HepG2 (cell line): ENCODE measurements around the gene TMEM59. TPM values are rescaled to one million over a fixed set of nuclear protein-coding genes. Genes with fewer than 3 reads are reported as not detected.

Experiments used
- ATAC-seq: fragments of 200-7000 bp; cut with Tn5 transposase; 3 replicates; pipeline ENCODE4 v1.9.1; 2020; ENCODE audit warnings: mild to moderate bottlenecking, moderate library complexity
- BruUV-seq: library from RNA; stranded (reverse); fragments of 400-500 nt; replicated peaks from 2 replicates; lab custom pipeline; 2021; lab: Mats Ljungman, UMichigan
- CTCF ChIA-PET: fragments of 300-600 bp; formaldehyde crosslinking; extraction: SDS; loops from one replicate; lab custom pipeline; 2021; ENCODE audit warnings: low total read pairs, inconsistent platforms, low intra/inter-chr PET ratio; lab: Yijun Ruan, JAX
- POLR2A ChIA-PET: fragments of 350-600 bp; sonication (Branson Sonifier 250); formaldehyde crosslinking; loops from one replicate; lab custom pipeline; 2020; ENCODE audit warnings: antibody characterized with exemption, inconsistent platforms; lab: Yijun Ruan, JAX
- DNase-seq: peaks from one replicate; pipeline ENCODE4 v3.0.0-alpha.2; 2015; ENCODE audit warnings: low spot score
- FAIRE-seq: peaks from 3 replicates; lab custom pipeline; 2011; peaks lifted over from hg19 to GRCh38; lab: Jason Lieb, UNC
- H2AFZ ChIP-seq: one replicate; pipeline ENCODE4 v1.6.1; 2011; ENCODE audit warnings: low read length, inconsistent platforms
- H3K27ac ChIP-seq: fragments of 300-600 bp; 3 replicates; pipeline ENCODE4 v1.8.0; 2011; ENCODE audit warnings: mixed run types, mild to moderate bottlenecking, mixed read lengths, low read length, inconsistent platforms; ENCODE audit not compliant: insufficient read depth; ENCODE audit errors: extremely low read length
- H3K27me3 ChIP-seq, 2 experiments: fragments of 200-600 bp in 1 of 2; 2 replicates in 1 of 2; 3 replicates in 1 of 2; pipeline versions ENCODE4 v1.6.0 to v1.8.0; 2011; ENCODE audit warnings: low read length in 2 of 2, mild to moderate bottlenecking in 2 of 2, moderate library complexity in 2 of 2, inconsistent platforms in 1 of 2; ENCODE audit not compliant: insufficient read depth in 2 of 2, control insufficient read depth in 1 of 2
- H3K36me3 ChIP-seq, 2 experiments: fragments of 200-600 bp in 1 of 2; replicated peaks in 1 of 2; 2 replicates in 1 of 2; 3 replicates in 1 of 2; pipeline versions ENCODE4 v1.5.1 to v1.8.0; 2011; ENCODE audit warnings: low read length in 2 of 2, inconsistent platforms in 1 of 2; ENCODE audit not compliant: insufficient read depth in 2 of 2, control insufficient read depth in 1 of 2
- H3K4me1 ChIP-seq: 2 replicates; pipeline ENCODE4 v1.5.1; 2012; ENCODE audit warnings: low read length, inconsistent platforms; ENCODE audit not compliant: insufficient read depth
- H3K4me2 ChIP-seq: 2 replicates; pipeline ENCODE4 v1.6.0; 2011; ENCODE audit warnings: low read depth, low read length, inconsistent platforms
- H3K4me3 ChIP-seq, 3 experiments: fragments of 200-600 bp in 1 of 3; sonication (generic), shearing (Covaris generic) in 1 of 3; replicated peaks in 1 of 3; 2 replicates each; pipeline ENCODE4 v1.5.1; 2011 to 2016; ENCODE audit warnings: low read length in 3 of 3, inconsistent platforms in 2 of 3, low read depth in 2 of 3, mild to moderate bottlenecking in 2 of 3, control low read depth in 1 of 3, mixed read lengths in 1 of 3; ENCODE audit not compliant: insufficient read depth in 1 of 3
- H3K79me2 ChIP-seq: one replicate; pipeline ENCODE4 v1.6.1; 2011; ENCODE audit warnings: low read length, inconsistent platforms; ENCODE audit not compliant: insufficient read depth
- H3K9ac ChIP-seq: 2 replicates; pipeline ENCODE4 v1.6.0; 2011; ENCODE audit warnings: mild to moderate bottlenecking, low read depth, low read length, inconsistent platforms; ENCODE audit not compliant: insufficient read depth
- H3K9me3 ChIP-seq: 2 replicates; pipeline ENCODE4 v1.5.1; 2012; ENCODE audit warnings: mild to moderate bottlenecking, low read length
- H4K20me1 ChIP-seq: 2 replicates; pipeline ENCODE4 v1.6.0; 2011; ENCODE audit warnings: inconsistent platforms, mild to moderate bottlenecking, low read length, moderate library complexity; ENCODE audit not compliant: insufficient read depth
- DPF2 ChIP-seq: sonication (generic); formaldehyde crosslinking; IDR thresholded peaks from 2 replicates; pipeline ENCODE4 v1.4.0; 2020; ENCODE audit warnings: mild to moderate bottlenecking, low read depth, missing genetic modification reagents, borderline replicate concordance
- FOXA1 ChIP-seq, 2 experiments: fragments of 450-650 bp in 1 of 2; sonication (generic) in 1 of 2; formaldehyde crosslinking in 1 of 2; IDR thresholded peaks; 2 replicates each; pipeline versions ENCODE4 v1.4.0 to v1.6.1; 2016 to 2020; ENCODE audit warnings: missing genetic modification reagents in 1 of 2
- HIVEP1 ChIP-seq: sonication (generic); formaldehyde crosslinking; IDR thresholded peaks from 2 replicates; pipeline ENCODE4 v1.4.0; 2020; ENCODE audit warnings: mild to moderate bottlenecking, missing genetic modification reagents
- HMG20A ChIP-seq: IDR thresholded peaks from 2 replicates; pipeline ENCODE4 v1.6.1; 2016; ENCODE audit warnings: borderline replicate concordance
- MIER3 ChIP-seq: IDR thresholded peaks from 2 replicates; pipeline ENCODE4 v1.6.1; 2016; ENCODE audit warnings: missing compliant biosample characterization, borderline replicate concordance
- NFKBIZ ChIP-seq: IDR thresholded peaks from 2 replicates; pipeline ENCODE4 v1.6.1; 2018; ENCODE audit warnings: missing genetic modification reagents, missing compliant biosample characterization
- PAF1 ChIP-seq: IDR thresholded peaks from 2 replicates; pipeline ENCODE4 v1.6.1; 2016; ENCODE audit warnings: missing genetic modification reagents, missing compliant biosample characterization
- RERE ChIP-seq: IDR thresholded peaks from 2 replicates; pipeline ENCODE4 v1.6.1; 2016; ENCODE audit warnings: low read depth, missing genetic modification reagents, missing compliant biosample characterization
- RFX5 ChIP-seq: IDR thresholded peaks from 2 replicates; pipeline ENCODE4 v1.6.1; 2011; ENCODE audit warnings: low read depth, low read length, improper control_type of control experiment
- ZFYVE20 ChIP-seq: sonication (generic); formaldehyde crosslinking; IDR thresholded peaks from 2 replicates; pipeline ENCODE4 v1.8.0; 2023; ENCODE audit warnings: low read depth, mild to moderate bottlenecking, moderate library complexity, missing genetic modification reagents, borderline replicate concordance
- ZNF232 ChIP-seq: sonication (generic); formaldehyde crosslinking; IDR thresholded peaks from 2 replicates; pipeline ENCODE4 v1.4.0; 2020; ENCODE audit warnings: missing genetic modification reagents, borderline replicate concordance
- ZNF30 ChIP-seq: sonication (generic); formaldehyde crosslinking; IDR thresholded peaks from 2 replicates; pipeline ENCODE4 v1.5.0; 2020; ENCODE audit warnings: mild to moderate bottlenecking, missing genetic modification reagents
- ZNF607 ChIP-seq: sonication (generic); formaldehyde crosslinking; IDR thresholded peaks from 2 replicates; pipeline ENCODE4 v1.5.1; 2020; ENCODE audit warnings: missing genetic modification reagents, mild to moderate bottlenecking, borderline replicate concordance
- ZSCAN9 ChIP-seq: IDR thresholded peaks from 2 replicates; pipeline ENCODE4 v1.6.1; 2016; ENCODE audit warnings: borderline replicate concordance
- WGBS: methylation state at CpG from one replicate; pipeline ENCODE4 v1.1.6; 2017; ENCODE audit warnings: low lambda C conversion rate; 5-methylcytosine and 5-hydroxymethylcytosine counted together
- in situ Hi-C: cut with HindIII; loops from 2 replicates; pipeline ENCODE4 v1.10.0; 2017; ENCODE audit warnings: low pct_unique_long_range_greater_than_20kb; ENCODE audit not compliant: extremely low pct_ligation_motif_present
- intact Hi-C: fragments of 100-400 bp; cut with micrococcal nuclease; formaldehyde crosslinking; loops from one replicate; pipeline ENCODE4 v1.10.0; 2022; ENCODE audit not compliant: unreplicated experiment
- polyA plus RNA-seq, 8 experiments: library from polyadenylated mRNA; depleted of rRNA in 3 of 8; stranded (reverse) in 7 of 8; unstranded in 1 of 8; fragments of >200 nt; fragmentation: Illumina TruSeq in 4 of 8; extraction: Trizol in 4 of 8; gene quantifications; 2 replicates each; pipeline versions ENCODE4 v1.2.1 to v1.2.3, GENCODE V29; 2011 to 2016; ENCODE audit warnings: low read depth in 4 of 8, missing spikeins in 1 of 8, mixed read lengths in 1 of 8; ENCODE audit not compliant: insufficient read depth in 1 of 8
- total RNA-seq, 5 experiments: library from RNA; depleted of rRNA; stranded (reverse); fragments of >200 nt; fragmentation: Illumina TruSeq; extraction: Trizol; gene quantifications; 2 replicates each; pipeline ENCODE4 v1.2.3, GENCODE V29; 2016; ENCODE audit warnings: low read depth in 1 of 5

Gene TMEM59
- total and polyA plus RNA-seq, 2 of the 13 experiments (the other 11 are each of a cell fraction or from before 2014, with no cell fraction given) = 147 to 363 TPM

GRCh38 chr1:54012863-54013262 is 40.1 kb downstream of the TMEM59 start:
- CTCF ChIA-PET = no interaction called here
- intact Hi-C loops = no loop called here
- BruUV-seq = no TSS peak
- H3K4me3 ChIP-seq = no peak overlapping the region; a peak in 1 of 6 replicates
- no peaks in the 10 kb centered on the region for H4K20me1 ChIP-seq
- POLR2A ChIA-PET = interaction anchor here (0.7 kb wide), 1 partner anchor 21 kb away, joined by 3 read pairs; no protein-coding TSS in a partner anchor
- FAIRE-seq (no peak), ATAC-seq (no peak)
- H3K9me3 ChIP-seq = no peaks in the 10 kb centered on the region
- no peaks in the 10 kb centered on the region for H3K79me2 ChIP-seq
- H3K27ac ChIP-seq = no peak overlapping the region
- no peak overlapping the region for H3K4me2 ChIP-seq
- TF ChIP-seq ZNF607 (CRISPR knock-in tag) (no peak), FOXA1 (IDR thresholded peaks at IDR 0.05) (no peak), FOXA1 (CRISPR knock-in tag; IDR thresholded peaks at IDR 0.05) (peak; percentile 60; the same call in 1 of the 2 replicates), DPF2 (CRISPR knock-in tag) (peak; percentile 43; the same call in 1 of the 2 replicates)
- TF ChIP-seq, all 625 proteins: peak for 2
- Histone ChIP-seq H3K9ac (no peak overlapping the region), H3K4me1 (peaks cover 54% of the 10 kb centered on the region), H2AFZ (no peak overlapping the region), H3K27me3 (no peaks in the 10 kb centered on the region), H3K36me3 (no peaks in the 10 kb centered on the region)
- WGBS = 82% methylated on average over 8 of the region's 8 CpGs
- no peak for DNase-seq
- in situ Hi-C loops = no loop called here

- intact Hi-C loops = no loop called here
- ChIA-PET POLR2A (no interaction called here), CTCF (no interaction called here)
- H2AFZ ChIP-seq = no peak overlapping the region
- H4K20me1 ChIP-seq = no peaks in the 10 kb centered on the region
- BruUV-seq = no TSS peak
- H3K9ac ChIP-seq = no peak overlapping the region
- no peaks in the 10 kb centered on the region for H3K27me3 ChIP-seq
- peaks cover 45% of the 10 kb centered on the region for H3K4me1 ChIP-seq
- 95% methylated on average over 9 of the region's 9 CpGs for WGBS
- ATAC-seq (no peak), DNase-seq (no peak), FAIRE-seq (no peak)
- no peak overlapping the region for H3K4me2 ChIP-seq
- in situ Hi-C loops = no loop called here
- no peak overlapping the region for H3K27ac ChIP-seq
- H3K36me3 ChIP-seq = no peaks in the 10 kb centered on the region
- no peaks in the 10 kb centered on the region for H3K9me3 ChIP-seq
- no peaks in the 10 kb centered on the region for H3K79me2 ChIP-seq
- H3K4me3 ChIP-seq = no peak overlapping the region
- TF ChIP-seq MIER3 (CRISPR knock-in tag) (no peak), NFKBIZ (CRISPR knock-in tag) (no peak), HMG20A (no peak), PAF1 (CRISPR knock-in tag) (no peak), ZNF232 (CRISPR knock-in tag) (no peak), RFX5 (no peak), ZNF30 (CRISPR knock-in tag) (no peak), ZSCAN9 (CRISPR knock-in tag) (no peak), HIVEP1 (CRISPR knock-in tag) (no peak), RERE (CRISPR knock-in tag) (no peak), ZFYVE20 (CRISPR knock-in tag) (no peak)
Measured at GRCh38 chr1:54012008-54012325, 41.0 kb downstream of the TMEM59 start.
